CD8-positive, alpha-beta memory T cell (primary cell): ENCODE data around the gene TAF5. TPM values are rescaled to one million over a fixed set of nuclear protein-coding genes. Genes with fewer than 3 reads are reported as not detected.

Source experiments
- CTCF ChIA-PET: fragments of 350-600 bp; sonication (Branson Sonifier 250); formaldehyde crosslinking; loops from one replicate; lab custom pipeline; 2021; ENCODE audit warnings: antibody characterized with exemption; lab: Charles Lee
- POLR2A ChIA-PET: fragments of 350-600 bp; sonication (Branson Sonifier 250); formaldehyde crosslinking; loops from one replicate; lab custom pipeline; 2021; ENCODE audit warnings: antibody characterized with exemption; lab: Charles Lee
- DNase-seq, 5 donors: peaks; one replicate each; pipeline versions ENCODE4 v3.0.0 to v3.0.0-alpha.2; 2020 to 2022; ENCODE audit warnings: mixed read lengths in 1 of 5
- H3K27ac ChIP-seq: one replicate; pipeline ENCODE4 v1.7.0; 2013; ENCODE audit warnings: low read depth, mild to moderate bottlenecking, low read length, moderate library complexity
- H3K27me3 ChIP-seq: 2 replicates; pipeline ENCODE4 v1.7.0; 2013; ENCODE audit warnings: low read length, mild to moderate bottlenecking; ENCODE audit not compliant: insufficient read depth, poor library complexity, severe bottlenecking
- H3K36me3 ChIP-seq: 2 replicates; pipeline ENCODE4 v1.7.0; 2013; ENCODE audit warnings: mild to moderate bottlenecking, low read length, moderate library complexity; ENCODE audit not compliant: insufficient read depth
- H3K4me1 ChIP-seq: 2 replicates; pipeline ENCODE4 v1.7.0; 2013; ENCODE audit warnings: mild to moderate bottlenecking, low read length, moderate library complexity; ENCODE audit not compliant: insufficient read depth
- H3K4me3 ChIP-seq: 2 replicates; pipeline ENCODE4 v1.7.0; 2013; ENCODE audit warnings: mild to moderate bottlenecking, low read length
- H3K9me3 ChIP-seq: 2 replicates; pipeline ENCODE4 v1.7.0; 2013; ENCODE audit warnings: mild to moderate bottlenecking, low read length
- H3K27ac Mint-ChIP-seq, 8 donors: one replicate each; pipeline ENCODE4 v1.8.0; 2020 to 2021; ENCODE audit warnings: mixed read lengths in 8 of 8, mild to moderate bottlenecking in 6 of 8, inconsistent platforms in 3 of 8, moderate library complexity in 3 of 8
- H3K27me3 Mint-ChIP-seq, 2 donors: one replicate each; pipeline ENCODE4 v1.8.0; 2020 to 2021; ENCODE audit warnings: mixed read lengths in 2 of 2, mild to moderate bottlenecking in 1 of 2, moderate library complexity in 1 of 2
- H3K36me3 Mint-ChIP-seq, 3 donors: one replicate each; pipeline ENCODE4 v1.8.0; 2020 to 2021; ENCODE audit warnings: mixed read lengths in 3 of 3, inconsistent platforms in 1 of 3, mild to moderate bottlenecking in 1 of 3
- H3K4me1 Mint-ChIP-seq, 3 donors: one replicate each; pipeline ENCODE4 v1.8.0; 2020 to 2021; ENCODE audit warnings: mixed read lengths in 3 of 3, inconsistent platforms in 1 of 3, mild to moderate bottlenecking in 1 of 3
- H3K4me3 Mint-ChIP-seq, 7 donors: one replicate each; pipeline ENCODE4 v1.8.0; 2020 to 2021; ENCODE audit warnings: mixed read lengths in 7 of 7, mild to moderate bottlenecking in 6 of 7, moderate library complexity in 4 of 7, inconsistent platforms in 2 of 7
- H3K9me3 Mint-ChIP-seq, 5 donors: one replicate each; pipeline ENCODE4 v1.8.0; 2020 to 2022; ENCODE audit warnings: mixed read lengths in 5 of 5, mild to moderate bottlenecking in 3 of 5, moderate library complexity in 2 of 5, inconsistent platforms in 1 of 5
- polyA plus RNA-seq: library from polyadenylated mRNA; unstranded; fragments of 300-500 nt; fragmentation: Illumina TruSeq; gene quantifications from one replicate; pipeline ENCODE4 v1.2.3, GENCODE V29; 2021
- total RNA-seq, 2 experiments: library from RNA; stranded (reverse); gene quantifications; one replicate each; pipeline ENCODE4 v1.2.3, GENCODE V29; 2021

TAF5 gene
- total and polyA plus RNA-seq, 3 experiments from 2014 or later, result 4.4 to 11.4 (median 10.9) TPM

GRCh38 chr10:103382769-103383168 lies 15.0 kb downstream of the TAF5 start:
- H3K9me3 Mint-ChIP-seq, result no peaks in the 10 kb centered on the region
- no peak overlapping the region for H3K4me3 ChIP-seq
- peaks cover 0 to 68% (median 17%) of the 10 kb centered on the region in 3 donors for H3K36me3 Mint-ChIP-seq
- H3K4me1 ChIP-seq, result no peaks in the 10 kb centered on the region
- no peaks in the 10 kb centered on the region for H3K9me3 ChIP-seq
- no peaks in the 10 kb centered on the region for H3K27me3 ChIP-seq
- DNase-seq, result no peak
- CTCF ChIA-PET, result interaction anchor here (1.7 kb wide), 1 partner anchor 33 kb away, joined by 4 read pairs; no protein-coding TSS in a partner anchor
- peak overlapping the region in 2 of 8 donors; percentile 40 to 94 for H3K27ac Mint-ChIP-seq
- H3K27ac ChIP-seq, result no peak overlapping the region
- H3K4me3 Mint-ChIP-seq, result no peak overlapping the region
- POLR2A ChIA-PET, result no interaction called here
- peaks cover 9% of the 10 kb centered on the region for H3K36me3 ChIP-seq
- H3K27me3 Mint-ChIP-seq, result no peaks in the 10 kb centered on the region
- H3K4me1 Mint-ChIP-seq, result no peaks in the 10 kb centered on the region

GRCh38 chr10:103394180-103394579 lies 26.4 kb downstream of the TAF5 start:
- H3K27me3 ChIP-seq, result no peaks in the 10 kb centered on the region
- H3K4me1 ChIP-seq, result peaks cover 43% of the 10 kb centered on the region
- no peak overlapping the region for H3K4me3 ChIP-seq
- CTCF ChIA-PET, result interaction anchor here (1.4 kb wide), 1 partner anchor 91 kb away, joined by 3 read pairs; no protein-coding TSS in a partner anchor
- Mint-ChIP-seq H3K9me3 (no peaks in the 10 kb centered on the region), H3K36me3 (peaks cover 0 to 64% (median 1%) of the 10 kb centered on the region in 3 donors), H3K4me3 (peak overlapping the region; percentile 60 to 99 (median 97)), H3K27ac (peak overlapping the region in 4 of 8 donors; percentile 45 to 83 (median 66)), H3K4me1 (peaks cover 53 to 59% (median 58%) of the 10 kb centered on the region in 3 donors), H3K27me3 (no peaks in the 10 kb centered on the region)
- H3K9me3 ChIP-seq, result no peaks in the 10 kb centered on the region
- no peak overlapping the region for H3K27ac ChIP-seq
- POLR2A ChIA-PET, result interaction anchor here (0.6 kb wide), 1 partner anchor 26 kb away, joined by 8 read pairs; no protein-coding TSS in a partner anchor
- DNase-seq, result no peak
- H3K36me3 ChIP-seq, result peaks cover 8% of the 10 kb centered on the region

GRCh38 chr10:103395754-103396066 lies 27.9 kb downstream of the TAF5 start:
- Histone ChIP-seq H3K27ac (peak overlapping the region; percentile 76), H3K4me1 (peaks cover 43% of the 10 kb centered on the region), H3K27me3 (no peaks in the 10 kb centered on the region), H3K36me3 (peaks cover 21% of the 10 kb centered on the region), H3K4me3 (peak overlapping the region; percentile 96), H3K9me3 (no peaks in the 10 kb centered on the region)
- ChIA-PET CTCF (interaction anchor here (0.8 to 1.0 kb wide), 2 partner anchors 22 to 27 kb away, joined by 3 read pairs; no protein-coding TSS in a partner anchor), POLR2A (interaction anchor here (0.7 to 1.2 kb wide), 2 partner anchors 27 to 28 kb away, joined by 3 read pairs; partner anchors contain the start of gene TAF5)
- no peaks in the 10 kb centered on the region for H3K9me3 Mint-ChIP-seq
- peak in 1 of 5 donors; percentile 10 for DNase-seq
- peak overlapping the region; percentile 72 to 97 (median 94) for H3K27ac Mint-ChIP-seq
- H3K4me1 Mint-ChIP-seq, result peaks cover 55 to 66% (median 65%) of the 10 kb centered on the region in 3 donors
- H3K27me3 Mint-ChIP-seq, result no peaks in the 10 kb centered on the region
- H3K36me3 Mint-ChIP-seq, result peaks cover 0 to 68% (median 5%) of the 10 kb centered on the region in 3 donors
- H3K4me3 Mint-ChIP-seq, result peak overlapping the region; percentile 92 to 99 (median 98)

- Mint-ChIP-seq H3K36me3 (peaks cover 0 to 66% (median 5%) of the 10 kb centered on the region in 3 donors), H3K4me3 (peak within 1 kb of the TSS; percentile 92 to 99 (median 98)), H3K9me3 (no peaks in the 10 kb centered on the region), H3K4me1 (peaks cover 55 to 66% (median 65%) of the 10 kb centered on the region in 3 donors), H3K27me3 (no peaks in the 10 kb centered on the region), H3K27ac (peak within 1 kb of the TSS; percentile 72 to 97 (median 96))
- Histone ChIP-seq H3K9me3 (no peaks in the 10 kb centered on the region), H3K4me3 (peak within 1 kb of the TSS; percentile 96), H3K27me3 (no peaks in the 10 kb centered on the region), H3K36me3 (peaks cover 18% of the 10 kb centered on the region), H3K27ac (peak within 1 kb of the TSS; percentile 76), H3K4me1 (peaks cover 43% of the 10 kb centered on the region)
- peak; percentile 89 to 96 (median 92) for DNase-seq
- CTCF ChIA-PET, result interaction anchor here (0.8 to 1.0 kb wide), 2 partner anchors 21 to 28 kb away, joined by 3 read pairs; no protein-coding TSS in a partner anchor
- POLR2A ChIA-PET, result interaction anchor here (0.5 to 1.2 kb wide), 2 partner anchors 27 to 50 kb away, joined by 3 to 10 read pairs; no protein-coding TSS in a partner anchor
Observed at GRCh38 chr10:103396067-103396788, 28.5 kb downstream of the TAF5 start, which contains the start of the genes ATP5MK and PDCD11. Gene ATP5MK (minus strand): TSS chr10:103396475. CDS start chr10:103392457, 4,018 bp downstream. Gene PDCD11 (plus strand): TSS chr10:103396626. CDS start chr10:103398427, 1,801 bp downstream.

- peaks cover 0 to 66% (median 5%) of the 10 kb centered on the region in 3 donors for H3K36me3 Mint-ChIP-seq
- H3K27ac Mint-ChIP-seq, result peak overlapping the region; percentile 72 to 97 (median 96)
- H3K36me3 ChIP-seq, result peaks cover 18% of the 10 kb centered on the region
- peak overlapping the region; percentile 92 to 99 (median 98) for H3K4me3 Mint-ChIP-seq
- H3K9me3 ChIP-seq, result no peaks in the 10 kb centered on the region
- peak overlapping the region; percentile 76 for H3K27ac ChIP-seq
- peaks cover 55 to 66% (median 65%) of the 10 kb centered on the region in 3 donors for H3K4me1 Mint-ChIP-seq
- POLR2A ChIA-PET, result interaction anchor here (0.5 kb wide), 1 partner anchor 49 kb away, joined by 10 read pairs; no protein-coding TSS in a partner anchor
- H3K9me3 Mint-ChIP-seq, result no peaks in the 10 kb centered on the region
- H3K27me3 ChIP-seq, result no peaks in the 10 kb centered on the region
- H3K4me1 ChIP-seq, result peaks cover 43% of the 10 kb centered on the region
- H3K27me3 Mint-ChIP-seq, result no peaks in the 10 kb centered on the region
- DNase-seq, result no peak
- CTCF ChIA-PET, result no interaction called here
- peak overlapping the region; percentile 96 for H3K4me3 ChIP-seq
Observed at GRCh38 chr10:103396789-103397087, 29.0 kb downstream of the TAF5 start.

- ChIA-PET CTCF (interaction anchor here (0.7 kb wide), 1 partner anchor 586 kb away, joined by 3 read pairs; no protein-coding TSS in a partner anchor), POLR2A (interaction anchor here (0.5 to 0.7 kb wide), 2 partner anchors 49 to 76 kb away, joined by 3 to 10 read pairs; no protein-coding TSS in a partner anchor)
- Histone ChIP-seq H3K27ac (peak overlapping the region; percentile 76), H3K4me1 (peaks cover 43% of the 10 kb centered on the region), H3K4me3 (peak overlapping the region; percentile 96), H3K27me3 (no peaks in the 10 kb centered on the region), H3K9me3 (no peaks in the 10 kb centered on the region), H3K36me3 (peaks cover 18% of the 10 kb centered on the region)
- Mint-ChIP-seq H3K27ac (peak overlapping the region; percentile 72 to 97 (median 96)), H3K4me3 (peak overlapping the region; percentile 92 to 99 (median 98)), H3K4me1 (peaks cover 55 to 66% (median 65%) of the 10 kb centered on the region in 3 donors), H3K27me3 (no peaks in the 10 kb centered on the region), H3K36me3 (peaks cover 0 to 67% (median 5%) of the 10 kb centered on the region in 3 donors), H3K9me3 (no peaks in the 10 kb centered on the region)
- DNase-seq, result peak in 1 of 5 donors; percentile 18
Observed at GRCh38 chr10:103397191-103397825, 29.5 kb downstream of the TAF5 start.

- H3K4me1 Mint-ChIP-seq, result peaks cover 0 to 7% (median 0%) of the 10 kb centered on the region in 3 donors
- ChIA-PET POLR2A (no interaction called here), CTCF (interaction anchor here (10.1 kb wide), 1 partner anchor 75 kb away, joined by 203 read pairs; the partner anchor contains the start of gene NEURL1)
- H3K9me3 ChIP-seq, result no peaks in the 10 kb centered on the region
- H3K27ac Mint-ChIP-seq, result no peak overlapping the region
- no peaks in the 10 kb centered on the region for H3K4me1 ChIP-seq
- no peak overlapping the region for H3K4me3 ChIP-seq
- H3K27ac ChIP-seq, result no peak overlapping the region
- H3K4me3 Mint-ChIP-seq, result no peak overlapping the region
- H3K36me3 Mint-ChIP-seq, result peaks cover 7 to 86% (median 41%) of the 10 kb centered on the region in 3 donors
- peaks cover 62% of the 10 kb centered on the region for H3K36me3 ChIP-seq
- no peaks in the 10 kb centered on the region for H3K9me3 Mint-ChIP-seq
- no peak for DNase-seq
- no peaks in the 10 kb centered on the region for H3K27me3 ChIP-seq
- no peaks in the 10 kb centered on the region for H3K27me3 Mint-ChIP-seq
Observed at GRCh38 chr10:103413564-103413963, 45.8 kb downstream of the TAF5 start.
